AG08396 (cell line): ENCODE data around the gene CHST11.
"Not testable (repeated sequence)": the region's sequence is repeated elsewhere in the genome, so short reads cannot be mapped to it uniquely, and the experiment has no call there.

ENCODE experiments used
- DNase-seq: peaks from one replicate; pipeline ENCODE4 v3.0.0; 2012; ENCODE audit warnings: low spot score, mixed read lengths

The CHST11 gene

GRCh38 chr12:104604070-104604994 is 147.6 kb downstream of the CHST11 start:
- DNase-seq, result peak; percentile 89

- DNase-seq, result no peak
These were observed 148.4 kb downstream of the CHST11 start for GRCh38 chr12:104604995-104605675.

GRCh38 chr12:104605685-104606084 is 148.9 kb downstream of the CHST11 start:
- DNase-seq, result peak; percentile 24

- DNase-seq, result no peak
These were observed 152.2 kb downstream of the CHST11 start for GRCh38 chr12:104608998-104609397.

- DNase-seq, result no peak
These were observed 152.7 kb downstream of the CHST11 start for GRCh38 chr12:104609445-104609844.

GRCh38 chr12:104610513-104611235 is 153.9 kb downstream of the CHST11 start:
- no peak for DNase-seq

- no peak for DNase-seq
These were observed 154.9 kb downstream of the CHST11 start for GRCh38 chr12:104611671-104612070.

GRCh38 chr12:104613372-104613771 is 156.6 kb downstream of the CHST11 start:
- not testable (repeated sequence) for DNase-seq

GRCh38 chr12:104615048-104615561 is 158.4 kb downstream of the CHST11 start:
- DNase-seq, result peak; percentile 28

GRCh38 chr12:104618691-104619090 is 161.9 kb downstream of the CHST11 start:
- DNase-seq, result no peak

GRCh38 chr12:104619305-104619704 is 162.6 kb downstream of the CHST11 start:
- no peak for DNase-seq

- no peak for DNase-seq
These were observed 164.2 kb downstream of the CHST11 start for GRCh38 chr12:104620837-104621531.

- DNase-seq, result no peak
These were observed 166.2 kb downstream of the CHST11 start for GRCh38 chr12:104622928-104623327.

- DNase-seq, result no peak
These were observed 167.1 kb downstream of the CHST11 start for GRCh38 chr12:104623883-104624282.

- no peak for DNase-seq
These were observed 167.8 kb downstream of the CHST11 start for GRCh38 chr12:104624529-104624928.

- no peak for DNase-seq
These were observed 169.5 kb downstream of the CHST11 start for GRCh38 chr12:104626069-104626837.

- no peak for DNase-seq
These were observed 170.7 kb downstream of the CHST11 start for GRCh38 chr12:104627231-104627989.

- DNase-seq, result no peak
These were observed 171.5 kb downstream of the CHST11 start for GRCh38 chr12:104627990-104628830.

GRCh38 chr12:104628831-104629135 is 172.0 kb downstream of the CHST11 start:
- no peak for DNase-seq
